T-helper 2 cell (primary cell): ENCODE data around the gene ZC3H10.
"Not testable (repeated sequence)": the region's sequence is repeated elsewhere in the genome, so short reads cannot be mapped to it uniquely, and the experiment has no call there.

ENCODE experiments used
- DNase-seq, 5 experiments: peaks; one replicate each; pipeline versions ENCODE4 v3.0.0 to v3.0.0-alpha.2; 2012 to 2022
- total RNA-seq, 2 donors: gene quantifications; one replicate each; lab custom pipeline; 2026; lab: John Stamatoyannopoulos, UW

Gene ZC3H10, protein sequence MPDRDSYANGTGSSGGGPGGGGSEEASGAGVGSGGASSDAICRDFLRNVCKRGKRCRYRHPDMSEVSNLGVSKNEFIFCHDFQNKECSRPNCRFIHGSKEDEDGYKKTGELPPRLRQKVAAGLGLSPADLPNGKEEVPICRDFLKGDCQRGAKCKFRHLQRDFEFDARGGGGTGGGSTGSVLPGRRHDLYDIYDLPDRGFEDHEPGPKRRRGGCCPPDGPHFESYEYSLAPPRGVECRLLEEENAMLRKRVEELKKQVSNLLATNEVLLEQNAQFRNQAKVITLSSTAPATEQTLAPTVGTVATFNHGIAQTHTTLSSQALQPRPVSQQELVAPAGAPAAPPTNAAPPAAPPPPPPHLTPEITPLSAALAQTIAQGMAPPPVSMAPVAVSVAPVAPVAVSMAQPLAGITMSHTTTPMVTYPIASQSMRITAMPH
- 6.5 to 17.9 reads per million in 2 donors for total RNA-seq

DNA sequence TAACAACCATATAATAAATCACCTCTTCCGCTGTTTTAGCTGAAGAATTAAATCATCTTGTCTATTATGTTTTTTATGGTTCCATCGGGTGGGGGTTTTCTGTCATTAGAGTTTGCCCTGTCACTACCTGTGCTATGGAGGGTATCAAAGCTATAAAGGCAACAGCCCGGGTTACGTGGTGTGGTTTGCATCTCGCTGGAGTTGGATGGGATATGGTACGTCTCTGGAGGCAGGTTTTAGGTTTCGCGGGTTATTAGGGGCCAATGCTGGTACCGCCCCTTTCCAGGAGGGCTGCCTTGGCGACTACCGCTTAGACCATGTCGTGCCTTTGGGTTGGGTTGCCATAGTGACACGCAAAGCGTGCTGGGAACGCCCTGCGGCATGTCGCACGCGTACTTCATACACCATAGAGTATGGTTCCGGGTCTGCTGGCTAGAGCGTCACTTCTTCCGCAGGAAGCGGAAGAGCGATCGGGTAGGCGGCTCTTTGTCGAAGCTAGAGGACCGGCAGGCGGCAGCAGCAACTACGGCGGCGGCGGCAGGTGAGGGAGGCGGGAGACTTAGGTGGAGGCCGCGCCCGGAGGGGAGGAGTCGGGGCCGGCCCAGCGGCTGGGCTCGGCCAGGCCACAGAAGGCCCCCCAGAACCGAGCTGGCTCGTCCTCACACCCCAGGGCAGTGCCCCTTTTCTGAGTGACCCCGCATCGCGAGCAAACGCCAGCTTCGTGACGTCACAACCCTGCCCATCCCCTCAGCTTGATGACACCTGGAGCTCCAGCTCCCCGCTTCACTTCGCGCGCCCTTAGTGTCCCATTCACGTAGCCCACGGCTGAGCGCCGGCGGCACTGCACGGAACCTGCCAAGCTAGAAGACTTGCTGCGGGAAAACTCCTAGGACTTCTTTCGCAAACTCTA is at the start of gene ZC3H10:
ZC3H10 (plus strand) TSS at position 489 of the 910 bp plus-strand sequence. CDS start 2,297 bp downstream, outside the sequence.
- peak; percentile 84 to 100 (median 98) for DNase-seq

DNA sequence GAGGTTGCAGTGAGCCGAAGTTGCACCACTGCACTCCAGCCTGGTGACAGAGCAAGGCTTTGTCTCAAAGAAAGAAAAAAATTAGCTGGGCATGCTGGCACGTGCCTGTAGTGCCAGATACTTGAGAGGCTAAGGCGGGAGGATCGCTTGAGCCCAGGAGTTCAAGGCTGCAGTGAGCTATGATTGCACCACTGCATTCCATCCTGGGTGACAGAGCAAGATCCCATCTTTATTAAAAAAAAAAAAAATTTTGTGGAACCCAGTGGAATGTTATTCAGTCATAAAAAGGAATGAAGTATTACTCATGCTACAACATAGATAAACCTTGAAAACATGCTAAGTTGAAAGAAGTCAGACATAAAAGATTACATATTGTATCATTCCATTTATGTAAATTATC is 46.4 kb upstream of the ZC3H10 start:
- DNase-seq, result no peak

DNA sequence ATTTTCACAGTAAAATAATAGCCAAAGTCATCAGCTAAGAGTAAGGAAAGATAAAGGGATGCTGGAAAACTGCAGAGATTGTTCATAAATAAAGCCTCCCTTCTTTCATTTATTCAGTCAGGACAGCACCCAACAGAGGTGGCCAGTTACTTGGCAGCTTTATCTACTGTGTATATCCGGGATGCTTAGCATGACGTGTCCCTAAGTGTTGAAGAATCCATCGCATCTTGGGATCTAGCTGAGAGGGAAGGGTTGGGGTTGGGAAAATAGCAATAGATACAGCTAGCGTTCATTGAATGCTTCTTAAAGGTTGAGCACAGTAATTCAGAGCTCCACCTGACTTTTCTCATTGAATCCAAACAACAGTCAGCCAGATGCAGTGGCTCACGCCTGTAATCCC is 43.7 kb upstream of the ZC3H10 start:
- no peak for DNase-seq

DNA sequence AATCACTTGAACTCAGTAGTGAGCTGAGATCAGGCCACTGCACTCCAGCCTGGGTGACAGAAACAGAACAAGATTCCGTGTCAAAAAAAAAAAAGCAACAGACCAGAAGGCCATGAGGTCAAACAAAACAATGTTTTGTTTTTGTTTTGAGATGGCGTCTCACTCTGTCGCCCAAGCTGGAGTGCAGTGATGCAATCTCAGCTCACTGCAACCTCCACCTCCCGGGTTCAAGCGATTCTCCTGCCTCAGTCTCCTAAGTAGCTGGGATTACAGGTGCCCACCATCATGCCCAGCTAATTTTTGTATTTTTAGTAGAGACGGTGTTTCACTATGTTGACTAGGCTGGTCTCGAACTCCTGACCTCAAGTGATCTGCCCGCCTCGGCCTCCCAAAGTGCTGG is 40.1 kb upstream of the ZC3H10 start:
- not testable (repeated sequence) for DNase-seq

DNA sequence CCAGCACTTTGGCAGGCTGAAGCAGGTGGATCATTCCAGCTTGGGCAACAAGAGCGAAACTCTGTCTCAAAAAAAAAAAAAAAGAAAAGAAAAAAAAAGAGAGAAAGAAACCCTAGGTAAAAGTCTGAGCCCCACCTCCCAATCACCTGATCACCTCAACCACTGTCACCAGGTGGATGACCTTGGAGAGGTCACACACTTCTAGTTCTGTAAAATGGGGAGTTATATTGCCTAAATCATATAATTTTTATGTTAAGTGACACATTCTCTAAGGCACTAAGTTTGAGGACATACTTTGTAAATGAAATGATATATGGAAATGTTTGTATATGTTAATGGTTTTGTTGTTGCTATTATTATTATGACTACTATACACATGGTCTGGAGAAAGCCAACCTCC is 39.6 kb upstream of the ZC3H10 start:
- DNase-seq, result no peak

DNA sequence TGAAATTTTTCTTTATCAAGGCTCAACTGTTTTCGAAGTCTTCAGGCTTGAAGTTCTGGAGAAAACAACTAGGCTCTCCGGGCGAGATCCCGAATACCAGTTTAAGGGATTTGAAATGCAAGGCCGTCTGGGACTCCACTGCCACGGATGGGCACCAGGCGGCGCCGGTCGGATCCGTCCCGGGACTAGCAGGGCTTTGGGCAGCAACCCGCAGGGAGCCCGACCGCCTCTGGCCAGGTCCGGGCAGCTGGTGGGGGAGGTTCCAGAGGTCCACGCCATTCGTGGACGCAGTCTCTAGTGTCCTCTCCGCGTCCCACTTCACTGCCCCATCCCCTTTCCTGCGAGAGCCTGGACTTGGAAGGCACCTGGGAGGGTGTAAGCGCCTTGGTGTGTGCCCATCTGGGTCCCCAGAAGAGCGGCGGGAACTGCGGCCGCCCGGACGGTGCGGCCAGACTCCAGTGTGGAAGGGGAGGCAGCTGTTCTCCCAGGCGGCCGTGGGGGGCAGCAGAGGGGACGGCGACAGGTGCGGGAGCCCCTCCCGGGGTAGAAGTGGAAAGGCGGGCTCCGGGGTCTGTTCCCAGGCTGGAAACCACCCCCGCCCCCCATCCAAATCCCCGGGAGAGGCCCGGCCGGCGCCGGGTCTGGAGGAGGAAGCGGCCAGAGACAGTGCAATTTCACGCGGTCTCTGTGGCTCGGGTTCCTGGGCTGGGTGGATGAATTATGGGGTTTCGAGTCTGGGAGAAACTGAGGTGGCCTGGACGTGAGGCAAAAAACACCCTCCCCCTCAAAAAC is 38.9 kb upstream of the ZC3H10 start:
- DNase-seq, result peak; percentile 21 to 44 (median 35)

DNA sequence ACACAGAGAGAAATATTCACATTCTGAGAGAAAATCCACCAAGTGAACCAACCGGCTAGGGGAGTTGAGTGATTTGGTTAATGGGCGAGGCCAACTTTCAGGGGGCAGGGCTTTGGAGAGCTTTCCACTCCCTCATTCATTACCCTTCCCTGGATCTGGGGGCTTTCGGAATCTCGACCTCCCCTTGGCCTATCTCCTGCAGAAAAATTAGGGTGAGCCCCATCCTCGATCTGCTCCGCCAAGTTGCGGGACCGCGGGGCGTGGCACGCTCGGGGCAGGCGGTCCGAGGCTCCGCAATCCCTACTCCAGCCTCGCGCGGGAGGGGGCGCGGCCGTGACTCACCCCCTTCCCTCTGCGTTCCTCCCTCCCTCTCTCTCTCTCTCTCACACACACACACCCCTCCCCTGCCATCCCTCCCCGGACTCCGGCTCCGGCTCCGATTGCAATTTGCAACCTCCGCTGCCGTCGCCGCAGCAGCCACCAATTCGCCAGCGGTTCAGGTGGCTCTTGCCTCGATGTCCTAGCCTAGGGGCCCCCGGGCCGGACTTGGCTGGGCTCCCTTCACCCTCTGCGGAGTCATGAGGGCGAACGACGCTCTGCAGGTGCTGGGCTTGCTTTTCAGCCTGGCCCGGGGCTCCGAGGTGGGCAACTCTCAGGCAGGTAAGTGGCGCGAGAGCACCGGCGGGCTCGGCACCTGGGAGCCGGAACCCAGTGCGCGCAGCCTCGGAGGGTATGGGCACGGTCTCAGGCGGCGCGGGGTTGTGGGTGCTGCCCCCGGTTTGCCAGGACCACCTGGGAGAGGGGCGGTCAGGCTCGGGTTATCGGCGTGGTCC is 38.1 kb upstream of the ZC3H10 start, which contains the start of gene ERBB3:
ERBB3 (plus strand) TSS at position 443 of the 833 bp plus-strand sequence; CDS start at position 579, 136 bp downstream.
- peak in 4 of 5 experiments; percentile 45 to 66 (median 50) for DNase-seq

DNA sequence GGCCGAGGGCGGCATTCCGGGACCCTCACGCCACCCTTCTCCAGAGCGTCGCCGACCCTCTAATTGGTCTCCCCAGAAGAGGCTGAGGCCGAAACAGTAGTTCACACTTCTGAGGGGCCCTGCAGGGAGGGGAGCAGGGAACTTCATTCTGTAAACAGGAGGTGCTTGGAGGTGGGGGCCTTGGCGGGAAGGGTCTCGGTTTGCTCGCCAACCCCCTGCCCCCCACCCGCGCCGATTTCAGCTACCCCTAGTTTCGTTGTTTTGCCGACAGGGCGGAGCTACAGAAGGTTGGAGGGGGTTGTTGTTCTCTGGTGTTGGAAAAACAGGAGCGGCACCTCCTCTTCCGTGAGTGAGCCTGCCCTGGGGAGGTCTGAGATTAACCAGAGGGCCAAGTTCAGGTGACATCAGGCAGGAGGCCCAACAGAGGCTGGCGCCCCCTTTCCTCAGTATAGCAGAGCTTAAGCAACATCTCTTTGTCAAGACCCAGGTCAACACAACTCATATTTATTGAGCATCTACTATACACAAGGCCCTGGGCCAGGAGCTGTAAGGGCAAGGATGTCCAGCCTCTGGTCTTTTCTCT is 37.4 kb upstream of the ZC3H10 start:
- no peak for DNase-seq

DNA sequence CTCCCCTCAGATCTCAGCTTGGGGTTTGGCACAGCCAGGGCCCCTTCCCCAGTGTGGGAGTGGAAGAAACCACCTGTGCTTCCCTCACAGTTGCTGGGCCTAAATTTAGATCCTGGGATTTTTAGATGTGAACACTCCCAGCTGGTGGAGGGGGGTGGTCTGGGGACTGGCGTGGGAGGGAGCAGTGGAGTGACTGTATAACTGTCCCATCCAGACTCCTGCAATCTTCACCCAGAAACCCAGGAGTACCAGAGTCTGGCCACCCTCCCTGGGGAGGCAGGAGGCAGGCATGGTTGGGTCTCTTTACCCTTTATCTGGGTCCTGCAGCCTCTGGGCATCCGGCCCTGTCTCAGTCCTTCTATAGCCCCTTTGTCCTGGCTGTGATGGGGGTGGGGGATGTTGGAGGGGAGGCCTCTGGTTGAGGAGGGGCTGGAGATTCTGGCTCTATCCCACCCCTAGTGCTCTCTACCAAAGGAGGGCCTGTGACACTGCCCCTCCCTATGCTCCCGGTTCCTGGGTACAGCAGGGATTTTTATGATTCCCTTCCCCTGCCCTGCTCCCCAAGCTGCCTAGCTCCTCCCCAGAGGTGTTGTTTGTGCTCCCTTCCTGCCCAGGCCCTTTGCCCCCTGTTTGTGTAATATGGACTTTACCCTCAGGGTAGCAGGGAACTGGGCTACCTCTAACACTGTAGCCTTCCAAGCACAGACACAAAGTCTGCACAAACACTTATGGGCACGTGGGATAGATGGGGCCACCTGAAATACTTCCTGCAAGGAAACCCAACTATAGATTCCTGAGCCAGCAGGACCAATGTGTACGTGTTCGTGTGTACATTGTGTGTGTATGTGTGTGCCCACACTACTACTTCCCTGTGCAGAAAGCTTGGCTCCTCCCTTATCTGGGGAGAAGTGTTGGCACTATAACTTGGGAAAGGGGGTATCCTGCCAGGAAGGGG is 36.4 kb upstream of the ZC3H10 start:
- DNase-seq, result no peak

DNA sequence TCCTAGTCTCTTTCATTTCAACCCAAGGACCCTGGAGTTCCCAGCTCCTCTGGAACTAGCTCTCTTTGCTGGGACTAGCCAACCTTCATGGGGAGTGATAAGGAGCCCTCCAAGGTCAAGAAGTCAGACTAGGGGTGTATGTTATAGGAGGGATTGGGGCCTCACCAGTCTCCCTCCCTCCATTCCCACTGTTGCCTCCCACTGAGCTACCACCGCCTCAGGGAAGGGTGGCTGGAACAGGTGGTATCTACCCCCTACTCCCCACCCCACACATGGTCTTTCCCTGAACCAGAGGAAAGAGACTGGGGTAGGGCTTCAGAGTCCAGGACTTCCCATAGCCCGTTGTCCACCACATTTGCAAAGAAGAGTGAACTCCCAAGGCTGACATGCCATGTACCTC is 35.7 kb upstream of the ZC3H10 start:
- no peak for DNase-seq

DNA sequence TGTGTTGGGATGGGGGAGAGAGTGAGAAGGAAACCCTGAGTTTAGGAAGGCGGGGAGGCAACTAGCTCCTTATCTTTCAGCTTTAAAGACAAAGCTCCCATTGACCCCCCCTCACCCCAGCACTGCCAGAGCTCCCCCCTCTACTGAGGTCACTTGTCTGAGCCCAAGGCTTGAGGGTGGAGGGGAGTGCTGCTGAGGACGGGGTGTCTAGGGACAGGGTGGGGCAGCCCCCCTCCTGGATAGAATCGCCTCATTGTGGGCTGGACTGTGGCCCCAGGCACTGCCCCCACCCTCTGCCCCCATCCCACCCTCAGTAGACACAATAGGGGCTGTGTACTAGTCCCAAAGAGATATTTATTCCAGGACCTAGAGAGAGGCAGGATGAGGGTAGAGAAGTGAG is 35.1 kb upstream of the ZC3H10 start:
- no peak for DNase-seq

DNA sequence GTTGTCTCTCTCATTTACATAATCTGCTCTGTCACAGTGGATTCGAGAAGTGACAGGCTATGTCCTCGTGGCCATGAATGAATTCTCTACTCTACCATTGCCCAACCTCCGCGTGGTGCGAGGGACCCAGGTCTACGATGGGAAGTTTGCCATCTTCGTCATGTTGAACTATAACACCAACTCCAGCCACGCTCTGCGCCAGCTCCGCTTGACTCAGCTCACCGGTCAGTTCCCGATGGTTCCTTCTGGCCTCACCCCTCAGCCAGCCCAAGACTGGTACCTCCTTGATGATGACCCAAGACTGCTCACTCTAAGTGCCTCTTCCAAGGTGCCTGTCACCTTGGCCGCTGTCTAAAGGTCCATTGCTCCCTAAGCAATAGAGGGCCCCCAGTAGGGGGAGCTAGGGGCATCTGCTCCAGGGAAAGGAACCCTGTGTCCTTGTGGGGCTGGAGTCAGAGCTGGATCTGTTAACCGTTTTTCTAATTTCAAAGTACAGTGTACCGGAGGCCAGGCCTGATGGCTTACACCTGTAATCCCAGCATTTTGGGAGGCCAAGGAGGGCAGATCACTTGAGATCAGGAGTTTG is 33.0 kb upstream of the ZC3H10 start:
- DNase-seq, result peak in 1 of 5 experiments; percentile 35

DNA sequence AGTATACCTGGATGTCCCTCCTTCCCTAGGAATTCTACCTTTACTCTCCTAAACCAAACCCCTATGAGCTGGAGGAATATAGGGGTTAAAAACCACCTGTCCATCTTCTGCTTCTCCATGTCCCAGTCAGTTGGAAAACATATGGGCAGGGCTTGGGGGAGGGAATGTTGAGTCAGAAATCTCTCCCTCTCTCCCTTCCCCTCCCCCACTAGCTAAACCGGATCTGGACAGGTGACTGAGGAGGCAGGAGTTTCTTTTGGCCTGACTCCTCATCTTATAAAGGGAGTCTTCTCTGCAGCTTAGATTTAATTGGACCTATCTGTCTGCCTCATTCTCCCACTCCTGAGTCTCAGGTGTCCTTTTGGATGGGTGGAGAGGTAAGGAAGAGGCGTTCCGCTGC is 32.0 kb upstream of the ZC3H10 start:
- DNase-seq, result no peak

DNA sequence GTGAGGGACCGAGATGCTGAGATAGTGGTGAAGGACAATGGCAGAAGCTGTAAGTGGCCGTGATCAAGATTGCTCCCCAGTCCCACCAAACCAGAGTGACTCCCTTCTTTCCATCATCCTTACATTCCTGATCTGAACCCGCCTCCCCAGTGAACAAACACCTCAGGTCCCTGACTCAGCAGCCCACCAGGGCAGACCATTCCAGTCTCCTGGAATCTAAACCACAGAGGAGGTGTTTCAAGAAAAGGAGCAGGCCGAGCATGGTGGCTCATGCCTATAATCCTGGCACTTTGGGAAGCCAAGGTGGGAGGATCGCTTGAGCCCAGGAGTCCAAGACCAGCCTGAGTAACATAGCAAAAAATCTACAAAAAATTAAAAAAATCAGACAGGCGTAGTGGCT is 31.5 kb upstream of the ZC3H10 start:
- DNase-seq, result no peak

DNA sequence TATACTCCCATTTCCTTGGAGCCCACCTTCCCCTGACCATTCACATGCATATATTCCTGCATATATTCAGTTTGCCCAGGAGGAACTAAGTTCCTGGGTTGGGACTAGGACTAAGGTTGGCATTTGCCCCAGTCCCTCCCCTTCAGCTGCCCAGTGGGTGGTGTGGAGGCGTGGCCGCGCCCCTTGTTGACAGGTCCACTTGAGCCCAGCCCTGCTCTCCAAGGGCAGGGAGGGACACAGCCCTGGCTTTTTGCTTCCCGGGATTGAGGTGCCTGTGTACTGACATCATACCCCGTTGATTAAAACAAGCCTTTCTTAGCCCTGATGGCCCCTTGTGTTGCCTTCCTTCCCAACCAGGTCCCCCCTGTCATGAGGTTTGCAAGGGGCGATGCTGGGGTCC is 30.8 kb upstream of the ZC3H10 start:
- DNase-seq, result no peak

DNA sequence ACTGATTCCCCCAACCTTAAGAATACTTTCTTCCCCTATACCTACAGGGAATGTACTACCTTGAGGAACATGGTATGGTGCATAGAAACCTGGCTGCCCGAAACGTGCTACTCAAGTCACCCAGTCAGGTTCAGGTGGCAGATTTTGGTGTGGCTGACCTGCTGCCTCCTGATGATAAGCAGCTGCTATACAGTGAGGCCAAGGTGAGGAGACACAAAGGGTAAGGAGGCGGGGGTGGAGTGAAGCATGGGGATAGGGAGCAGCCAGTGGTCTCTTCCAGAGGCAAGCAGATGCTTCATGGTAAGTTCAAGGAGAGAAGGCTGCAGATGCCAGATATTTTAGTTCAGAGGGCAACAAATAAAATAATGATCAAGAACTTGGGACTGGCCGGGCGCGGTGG is 20.3 kb upstream of the ZC3H10 start:
- DNase-seq, result no peak

DNA sequence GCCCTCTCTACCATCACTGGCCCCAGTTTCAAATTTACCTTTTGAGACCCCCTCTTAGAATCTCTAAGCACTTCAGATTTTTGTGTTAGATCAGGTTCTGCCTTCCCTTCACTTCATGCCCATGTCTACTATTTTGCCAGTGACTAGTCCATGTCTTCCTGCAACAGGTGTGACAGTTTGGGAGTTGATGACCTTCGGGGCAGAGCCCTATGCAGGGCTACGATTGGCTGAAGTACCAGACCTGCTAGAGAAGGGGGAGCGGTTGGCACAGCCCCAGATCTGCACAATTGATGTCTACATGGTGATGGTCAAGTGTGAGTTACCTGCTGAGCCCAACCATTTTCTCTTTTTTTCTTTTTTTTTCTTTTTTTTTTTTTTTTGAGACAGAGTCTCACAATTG is 19.5 kb upstream of the ZC3H10 start:
- no peak for DNase-seq

DNA sequence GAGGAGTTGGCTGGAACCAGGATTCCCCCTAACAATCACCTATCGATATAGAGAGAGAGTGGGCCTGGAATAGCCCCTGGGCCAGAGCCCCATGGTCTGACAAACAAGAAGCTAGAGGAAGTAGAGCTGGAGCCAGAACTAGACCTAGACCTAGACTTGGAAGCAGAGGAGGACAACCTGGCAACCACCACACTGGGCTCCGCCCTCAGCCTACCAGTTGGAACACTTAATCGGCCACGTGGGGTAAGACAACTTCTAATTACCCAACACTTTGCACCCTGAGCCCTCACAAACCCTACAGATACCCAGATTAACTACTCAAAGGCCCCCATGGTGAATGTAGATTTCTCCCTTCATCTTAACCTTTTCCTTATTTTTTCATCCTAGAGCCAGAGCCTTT is 18.3 kb upstream of the ZC3H10 start:
- DNase-seq, result no peak

DNA sequence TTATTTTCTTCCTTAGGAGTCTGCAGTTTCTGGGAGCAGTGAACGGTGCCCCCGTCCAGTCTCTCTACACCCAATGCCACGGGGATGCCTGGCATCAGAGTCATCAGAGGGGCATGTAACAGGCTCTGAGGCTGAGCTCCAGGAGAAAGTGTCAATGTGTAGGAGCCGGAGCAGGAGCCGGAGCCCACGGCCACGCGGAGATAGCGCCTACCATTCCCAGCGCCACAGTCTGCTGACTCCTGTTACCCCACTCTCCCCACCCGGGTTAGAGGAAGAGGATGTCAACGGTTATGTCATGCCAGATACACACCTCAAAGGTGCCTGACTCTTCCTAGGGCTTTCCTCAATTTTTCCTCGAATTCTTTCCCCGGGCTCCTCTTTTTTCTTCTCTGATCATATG is 17.0 kb upstream of the ZC3H10 start:
- DNase-seq, result no peak

DNA sequence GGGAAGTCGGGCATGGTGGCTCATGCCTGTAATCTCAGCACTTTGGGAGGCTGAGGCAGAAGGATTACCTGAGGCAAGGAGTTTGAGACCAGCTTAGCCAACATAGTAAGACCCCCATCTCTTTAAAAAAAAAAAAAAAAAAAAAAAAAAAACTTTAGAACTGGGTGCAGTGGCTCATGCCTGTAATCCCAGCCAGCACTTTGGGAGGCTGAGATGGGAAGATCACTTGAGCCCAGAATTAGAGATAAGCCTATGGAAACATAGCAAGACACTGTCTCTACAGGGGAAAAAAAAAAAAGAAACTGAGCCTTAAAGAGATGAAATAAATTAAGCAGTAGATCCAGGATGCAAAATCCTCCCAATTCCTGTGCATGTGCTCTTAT is 15.4 kb upstream of the ZC3H10 start:
- no peak for DNase-seq
